HepG2 (cell line): ENCODE data around the gene CSNK2B.

Experiments
- CEBPB ChIP-seq: IDR thresholded peaks from 2 replicates; pipeline ENCODE4 v1.6.1; 2011; ENCODE audit warnings: low read depth, low read length, improper control_type of control experiment, borderline replicate concordance
- HCFC1 ChIP-seq: fragments of 150-350 bp; IDR thresholded peaks from 2 replicates; pipeline ENCODE4 v1.6.1; 2014; ENCODE audit warnings: low read depth, low read length
- JUND ChIP-seq: sonication (generic); formaldehyde crosslinking; IDR thresholded peaks from 2 replicates; pipeline ENCODE4 v1.8.0; 2022; ENCODE audit warnings: mild to moderate bottlenecking, missing genetic modification reagents
- PHF5A ChIP-seq: IDR thresholded peaks from one replicate; pipeline ENCODE4 v1.6.1; 2018; ENCODE audit warnings: low read depth, missing genetic modification reagents; ENCODE audit not compliant: unreplicated experiment
- RELA ChIP-seq: sonication (generic); formaldehyde crosslinking; IDR thresholded peaks from 2 replicates; pipeline ENCODE4 v1.4.0; 2020; ENCODE audit warnings: missing genetic modification reagents
- TGIF2 ChIP-seq: IDR thresholded peaks from 2 replicates; pipeline ENCODE4 v1.6.1; 2016; ENCODE audit warnings: control low read depth, missing compliant biosample characterization
- XBP1 ChIP-seq: sonication (generic); formaldehyde crosslinking; IDR thresholded peaks from 2 replicates; pipeline ENCODE4 v1.5.0; 2020; ENCODE audit warnings: missing genetic modification reagents
- ZFP36 ChIP-seq: fragments of 150-350 bp; IDR thresholded peaks from 2 replicates; pipeline ENCODE4 v1.6.1; 2018; ENCODE audit warnings: borderline replicate concordance, low read length, low read depth; ENCODE audit not compliant: partially characterized antibody
- ZNF232 ChIP-seq: sonication (generic); formaldehyde crosslinking; IDR thresholded peaks from 2 replicates; pipeline ENCODE4 v1.4.0; 2020; ENCODE audit warnings: missing genetic modification reagents, borderline replicate concordance
- TF ChIP-seq, protein P1 (sequence below): conservative IDR thresholded peaks from 2 replicates; pipeline ENCODE4 v1.6.1; 2018; ENCODE audit warnings: missing genetic modification reagents
- TF ChIP-seq, protein P2 (sequence below): sonication (generic); formaldehyde crosslinking; IDR thresholded peaks from 2 replicates; pipeline ENCODE4 v1.5.0; 2020; ENCODE audit warnings: mild to moderate bottlenecking, missing genetic modification reagents, moderate library complexity
- TF ChIP-seq, protein P3 (sequence below): sonication (generic); formaldehyde crosslinking; IDR thresholded peaks from 2 replicates; pipeline ENCODE4 v1.5.0; 2020; ENCODE audit warnings: missing genetic modification reagents
- TF ChIP-seq, protein P4 (sequence below): IDR thresholded peaks from 2 replicates; pipeline ENCODE4 v1.6.1; 2012; ENCODE audit warnings: inconsistent platforms
- TF ChIP-seq, protein P5 (sequence below): sonication (generic); formaldehyde crosslinking; IDR thresholded peaks from 2 replicates; pipeline ENCODE4 v1.4.0; 2020; ENCODE audit warnings: mild to moderate bottlenecking, missing genetic modification reagents

DNA sequence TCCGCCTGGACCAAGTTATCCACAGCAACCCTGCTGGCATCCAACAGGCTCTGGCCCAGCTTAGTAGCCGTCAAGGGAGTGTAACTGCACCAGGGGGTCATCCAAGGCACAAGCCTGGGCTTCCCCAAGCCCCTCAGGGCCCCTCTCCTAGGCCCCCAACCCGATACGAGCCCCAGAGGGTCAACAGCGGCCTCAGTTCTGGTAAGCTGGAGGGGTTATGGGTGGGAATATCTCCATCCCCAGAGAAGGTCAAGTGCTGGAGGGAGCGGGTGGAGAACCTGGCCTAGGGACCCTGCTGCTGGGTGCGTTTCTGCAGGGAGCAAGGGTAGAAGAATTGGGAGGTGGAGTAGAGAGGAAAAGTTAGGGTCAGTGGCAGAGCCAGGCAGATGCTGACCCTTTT, 32.4 kb upstream of the CSNK2B start:
- no peak for TF ChIP-seq RELA (CRISPR knock-in tag)
- TF ChIP-seq, protein P1, sequence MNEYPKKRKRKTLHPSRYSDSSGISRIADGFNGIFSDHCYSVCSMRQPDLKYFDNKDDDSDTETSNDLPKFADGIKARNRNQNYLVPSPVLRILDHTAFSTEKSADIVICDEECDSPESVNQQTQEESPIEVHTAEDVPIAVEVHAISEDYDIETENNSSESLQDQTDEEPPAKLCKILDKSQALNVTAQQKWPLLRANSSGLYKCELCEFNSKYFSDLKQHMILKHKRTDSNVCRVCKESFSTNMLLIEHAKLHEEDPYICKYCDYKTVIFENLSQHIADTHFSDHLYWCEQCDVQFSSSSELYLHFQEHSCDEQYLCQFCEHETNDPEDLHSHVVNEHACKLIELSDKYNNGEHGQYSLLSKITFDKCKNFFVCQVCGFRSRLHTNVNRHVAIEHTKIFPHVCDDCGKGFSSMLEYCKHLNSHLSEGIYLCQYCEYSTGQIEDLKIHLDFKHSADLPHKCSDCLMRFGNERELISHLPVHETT (CRISPR knock-in tag): no peak
- TF ChIP-seq, protein P2, sequence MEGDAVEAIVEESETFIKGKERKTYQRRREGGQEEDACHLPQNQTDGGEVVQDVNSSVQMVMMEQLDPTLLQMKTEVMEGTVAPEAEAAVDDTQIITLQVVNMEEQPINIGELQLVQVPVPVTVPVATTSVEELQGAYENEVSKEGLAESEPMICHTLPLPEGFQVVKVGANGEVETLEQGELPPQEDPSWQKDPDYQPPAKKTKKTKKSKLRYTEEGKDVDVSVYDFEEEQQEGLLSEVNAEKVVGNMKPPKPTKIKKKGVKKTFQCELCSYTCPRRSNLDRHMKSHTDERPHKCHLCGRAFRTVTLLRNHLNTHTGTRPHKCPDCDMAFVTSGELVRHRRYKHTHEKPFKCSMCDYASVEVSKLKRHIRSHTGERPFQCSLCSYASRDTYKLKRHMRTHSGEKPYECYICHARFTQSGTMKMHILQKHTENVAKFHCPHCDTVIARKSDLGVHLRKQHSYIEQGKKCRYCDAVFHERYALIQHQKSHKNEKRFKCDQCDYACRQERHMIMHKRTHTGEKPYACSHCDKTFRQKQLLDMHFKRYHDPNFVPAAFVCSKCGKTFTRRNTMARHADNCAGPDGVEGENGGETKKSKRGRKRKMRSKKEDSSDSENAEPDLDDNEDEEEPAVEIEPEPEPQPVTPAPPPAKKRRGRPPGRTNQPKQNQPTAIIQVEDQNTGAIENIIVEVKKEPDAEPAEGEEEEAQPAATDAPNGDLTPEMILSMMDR (CRISPR knock-in tag): no peak
- no peak for TF ChIP-seq XBP1 (CRISPR knock-in tag)
- TF ChIP-seq, protein P3, sequence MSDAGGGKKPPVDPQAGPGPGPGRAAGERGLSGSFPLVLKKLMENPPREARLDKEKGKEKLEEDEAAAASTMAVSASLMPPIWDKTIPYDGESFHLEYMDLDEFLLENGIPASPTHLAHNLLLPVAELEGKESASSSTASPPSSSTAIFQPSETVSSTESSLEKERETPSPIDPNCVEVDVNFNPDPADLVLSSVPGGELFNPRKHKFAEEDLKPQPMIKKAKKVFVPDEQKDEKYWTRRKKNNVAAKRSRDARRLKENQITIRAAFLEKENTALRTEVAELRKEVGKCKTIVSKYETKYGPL (CRISPR knock-in tag): no peak
- TF ChIP-seq, protein P4, sequence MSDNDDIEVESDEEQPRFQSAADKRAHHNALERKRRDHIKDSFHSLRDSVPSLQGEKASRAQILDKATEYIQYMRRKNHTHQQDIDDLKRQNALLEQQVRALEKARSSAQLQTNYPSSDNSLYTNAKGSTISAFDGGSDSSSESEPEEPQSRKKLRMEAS: no peak
- TF ChIP-seq PHF5A (CRISPR knock-in tag): no peak
- TF ChIP-seq, protein P5, sequence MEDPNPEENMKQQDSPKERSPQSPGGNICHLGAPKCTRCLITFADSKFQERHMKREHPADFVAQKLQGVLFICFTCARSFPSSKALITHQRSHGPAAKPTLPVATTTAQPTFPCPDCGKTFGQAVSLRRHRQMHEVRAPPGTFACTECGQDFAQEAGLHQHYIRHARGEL: no peak
- no peak for TF ChIP-seq ZNF232 (CRISPR knock-in tag)
- no peak for TF ChIP-seq HCFC1
- no peak for TF ChIP-seq JUND
- TF ChIP-seq TGIF2 (CRISPR knock-in tag): no peak
- TF ChIP-seq CEBPB: no peak
- TF ChIP-seq ZFP36: no peak
